ENCODE results near the gene APOC3. TPM values are rescaled to one million over a fixed set of nuclear protein-coding genes. Genes with fewer than 3 reads are reported as not detected.

Gene APOC3
- total RNA-seq, 1 donor from 2014 or later = not detected

- intact Hi-C loops (cut with DNase I) = no loop called here
- Histone ChIP-seq H3K27ac (no peak overlapping the region), H3K4me3 (no peak overlapping the region), H3K36me3 (peaks cover 5% of the 10 kb centered on the region), H3K4me1 (peaks cover 5% of the 10 kb centered on the region), H3K9me3 (no peaks in the 10 kb centered on the region), H3K27me3 (ENCODE audit: low read depth) (no peaks in the 10 kb centered on the region)
- ATAC-seq (no peak), DNase-seq (no peak)
- TF ChIP-seq CTCF (IDR thresholded peaks at IDR 0.05) = no peak
Measured at GRCh38 chr11:116882386-116882785, 52.7 kb downstream of the APOC3 start.

Other genes with a start within 250 kb of the APOC3 start
- 15.8 TPM for gene BUD13, start 56.9 kb upstream of the APOC3 start, total RNA-seq
- 35.4 TPM for gene ZPR1, start 41.9 kb upstream of the APOC3 start, total RNA-seq
- 0.41 TPM for gene APOA5, start 38.0 kb upstream of the APOC3 start, total RNA-seq
- not detected for gene APOA4, start 6.6 kb upstream of the APOC3 start, total RNA-seq
- 3.7 TPM for gene APOA1, start 7.7 kb downstream of the APOC3 start, total RNA-seq